HG02970 (cell line): ENCODE measurements around the gene CABLES1.
"Not testable (repeated sequence)": the region's sequence is repeated elsewhere in the genome, so short reads cannot be mapped to it uniquely, and the experiment has no call there.

ENCODE experiments used
- ATAC-seq: cut with Tn5 transposase; IDR thresholded peaks from one replicate; pipeline ENCODE4 v1.9.1; 2021; ENCODE audit warnings: mild to moderate bottlenecking, moderate library complexity, moderate number of reproducible peaks; ENCODE audit not compliant: unreplicated experiment, low FRiP score

The CABLES1 gene

GRCh38 chr18:23281626-23282436 lies 146.5 kb downstream of the CABLES1 start:
- ATAC-seq: no peak

GRCh38 chr18:23282437-23282781 lies 147.1 kb downstream of the CABLES1 start:
- no peak for ATAC-seq

DNA sequence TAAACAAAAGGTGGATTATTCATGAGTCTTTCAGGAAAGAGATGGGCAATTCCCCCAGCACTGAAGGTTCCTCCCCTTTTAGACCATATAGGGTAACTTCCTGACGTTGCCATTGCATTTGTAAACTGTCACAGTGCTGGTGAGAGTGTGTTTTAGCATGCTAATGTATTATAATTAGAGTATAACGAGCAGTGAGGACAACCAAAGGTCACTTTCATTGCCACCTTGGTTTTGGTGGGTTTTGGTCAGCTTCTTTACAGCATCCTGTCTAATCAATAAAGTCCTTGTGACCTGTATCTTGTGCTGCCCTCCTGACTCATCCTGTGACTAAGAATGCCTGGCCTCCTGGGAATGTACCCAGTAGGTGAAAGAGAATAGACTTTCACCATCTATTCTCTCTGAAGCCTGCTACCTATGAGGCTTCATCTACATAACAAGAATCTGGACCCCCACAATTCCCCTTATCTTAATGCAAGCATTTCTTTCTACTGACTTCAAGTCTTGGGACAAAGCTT lies 148.7 kb downstream of the CABLES1 start:
- ATAC-seq: peak; percentile 76

DNA sequence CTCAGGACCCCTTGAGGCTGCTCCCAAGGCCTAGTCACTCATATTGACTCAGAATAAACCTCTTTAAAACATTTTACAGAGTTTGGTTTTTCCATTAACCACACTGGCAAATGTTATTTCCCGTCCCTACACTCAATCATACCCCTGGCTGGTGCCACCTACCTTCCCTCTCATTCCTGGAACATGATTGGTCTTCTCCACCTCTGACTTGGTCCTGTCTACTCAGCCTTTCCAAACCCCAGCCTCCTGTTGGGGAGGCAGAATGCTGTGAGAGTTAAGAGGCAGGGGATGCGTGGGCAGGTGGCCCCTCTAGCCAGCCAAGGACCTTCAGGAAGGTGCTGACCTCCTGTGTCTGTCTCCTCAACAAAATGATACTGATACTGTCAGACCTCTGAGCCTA lies 149.3 kb downstream of the CABLES1 start:
- ATAC-seq: no peak

DNA sequence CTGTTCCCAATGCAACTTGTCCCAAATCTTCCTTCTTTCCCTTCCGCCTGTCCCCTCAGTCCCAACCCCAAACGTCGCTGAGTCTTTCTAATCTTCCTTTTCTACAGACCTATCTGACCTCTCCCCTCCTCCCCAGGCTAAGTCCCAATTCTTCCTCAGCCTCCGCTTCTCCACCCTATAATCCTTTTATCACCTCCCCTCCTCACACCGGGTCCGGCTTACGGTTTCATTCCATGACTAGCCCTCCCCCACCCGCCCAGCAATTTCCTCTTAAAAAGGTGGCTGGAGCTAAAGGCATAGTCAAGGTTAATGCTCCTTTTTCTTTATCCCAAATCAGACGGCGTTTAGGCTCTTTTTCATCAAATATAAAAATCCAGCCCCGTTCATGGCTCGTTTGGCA lies 150.3 kb downstream of the CABLES1 start:
- ATAC-seq: not testable (repeated sequence)

DNA sequence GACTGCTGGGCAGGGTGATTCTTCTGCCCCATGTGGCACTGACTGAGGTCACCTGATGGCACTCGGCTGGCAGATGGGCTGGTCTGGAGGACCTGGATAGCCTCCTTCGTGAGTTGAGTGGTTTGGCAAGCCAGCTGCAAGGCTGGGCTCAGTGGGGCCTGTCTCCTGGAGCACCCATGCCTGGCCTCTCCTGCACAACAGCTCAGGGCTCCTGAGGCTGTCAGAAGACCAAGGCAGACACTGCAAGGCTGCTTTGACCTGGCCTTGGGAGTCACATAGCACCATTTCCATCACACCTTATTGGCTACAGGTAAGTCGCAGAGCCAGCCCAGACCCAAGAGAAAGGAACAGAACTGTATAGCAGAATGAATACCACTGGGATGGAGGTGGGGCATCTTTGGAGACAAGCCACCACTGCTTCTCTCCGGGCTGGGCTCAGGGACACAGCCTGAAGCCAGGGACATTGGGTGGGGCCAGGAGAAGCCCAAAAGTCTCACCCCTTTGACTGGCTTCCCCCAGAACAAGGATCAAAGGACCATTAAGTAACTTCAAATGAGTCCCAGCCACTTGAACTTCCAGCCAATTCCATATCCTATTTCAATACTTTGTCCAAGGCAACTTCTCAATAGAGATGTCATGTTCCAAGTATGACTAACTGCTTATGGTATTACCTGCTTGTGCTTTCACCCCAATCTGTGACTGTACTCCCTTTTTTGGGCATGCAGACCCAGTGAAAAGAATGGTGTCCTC lies 156.3 kb downstream of the CABLES1 start:
- no peak for ATAC-seq

DNA sequence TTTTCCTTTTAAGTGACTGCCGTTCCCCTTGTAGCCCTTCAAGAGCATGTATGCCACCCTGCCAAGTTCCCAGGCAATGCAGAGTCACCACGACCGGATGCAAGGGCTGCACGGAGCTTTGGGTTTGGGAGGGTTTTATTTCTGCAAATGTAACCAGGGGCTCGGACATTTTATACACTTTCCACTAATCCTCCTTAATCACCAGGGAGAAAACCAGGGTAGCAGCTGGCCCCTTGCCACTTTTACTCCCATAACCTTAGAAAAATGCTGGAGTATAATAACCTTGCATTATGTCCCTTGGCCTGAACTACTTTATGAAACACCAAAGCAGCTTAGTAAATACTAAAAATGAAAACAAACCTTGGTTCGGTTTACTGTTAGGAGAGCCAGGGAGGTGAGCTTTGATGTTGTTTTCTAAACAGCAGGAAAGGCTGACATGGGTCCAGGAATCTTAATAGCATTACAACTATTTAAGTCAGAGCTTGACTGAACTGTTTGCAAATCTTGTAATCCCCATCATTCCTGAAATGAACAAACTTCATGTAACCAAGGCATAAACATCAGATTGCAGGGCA lies 165.0 kb downstream of the CABLES1 start:
- ATAC-seq: no peak

DNA sequence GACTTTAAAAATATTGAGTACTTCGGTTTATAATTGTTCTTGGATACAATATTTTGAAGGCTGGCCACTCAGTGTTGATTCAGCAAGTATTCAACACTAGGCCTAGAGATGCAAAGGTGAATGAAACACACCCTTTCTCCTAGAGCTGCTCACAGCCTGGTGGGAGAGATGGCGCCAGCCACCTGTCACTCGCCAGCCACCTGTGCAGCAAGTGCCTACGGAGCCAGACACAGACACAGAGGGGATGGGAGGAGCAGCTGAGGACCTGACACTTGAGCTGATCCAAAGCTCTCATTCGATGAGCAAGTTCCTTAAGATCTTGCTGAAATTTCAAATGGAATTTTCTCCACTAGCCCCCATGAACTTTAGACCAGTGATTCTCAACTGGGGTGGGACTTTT lies 166.7 kb downstream of the CABLES1 start:
- no peak for ATAC-seq

DNA sequence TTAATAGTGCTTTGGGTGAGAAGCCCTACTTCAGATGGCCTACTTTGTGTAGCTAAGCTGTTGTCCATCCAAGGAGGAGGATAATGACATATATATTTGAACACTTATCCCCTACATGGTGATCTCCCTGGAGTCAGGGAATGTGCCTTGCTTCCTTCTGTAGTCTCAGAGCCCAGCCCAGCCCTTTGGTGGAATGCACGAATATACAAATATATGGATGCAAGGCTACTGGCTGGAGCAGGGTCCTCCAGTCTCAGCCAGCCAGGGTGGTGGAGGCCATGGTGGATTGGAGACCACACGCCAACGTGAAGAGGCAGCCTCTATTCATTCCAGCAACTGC lies 167.2 kb downstream of the CABLES1 start:
- ATAC-seq: no peak

- no peak for ATAC-seq
These were observed 167.7 kb downstream of the CABLES1 start for GRCh38 chr18:23302851-23303527.

DNA sequence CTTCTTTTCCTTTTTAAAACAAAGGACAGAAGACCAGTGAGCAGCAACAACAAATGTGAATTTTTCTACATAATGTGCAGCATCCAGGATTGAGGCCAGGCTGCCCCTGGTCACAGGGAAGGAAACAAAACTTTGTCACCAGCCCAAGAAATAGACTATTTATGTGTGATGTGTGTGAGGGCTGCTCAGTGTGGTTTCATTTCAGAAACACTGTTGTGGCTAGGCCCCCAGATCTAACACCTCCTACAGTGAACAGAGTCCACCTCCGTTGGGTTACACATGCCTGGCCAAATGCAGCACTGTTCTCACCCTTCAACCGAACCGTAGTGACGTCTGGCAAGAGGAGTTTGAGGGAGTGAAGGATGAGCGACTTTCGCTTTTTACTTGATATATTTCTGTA lies 171.5 kb downstream of the CABLES1 start:
- no peak for ATAC-seq

- no peak for ATAC-seq
These were observed 172.4 kb downstream of the CABLES1 start for GRCh38 chr18:23307567-23308295.
